Osteoblast (primary cell): ENCODE results near the gene CLCA1. TPM values are rescaled to one million over a fixed set of nuclear protein-coding genes. Genes with fewer than 3 reads are reported as not detected.

Experiments used
- DNase-seq: peaks from one replicate; pipeline ENCODE4 v3.0.0; 2011; ENCODE audit warnings: low spot score, mixed read lengths; ENCODE audit not compliant: insufficient read length; ENCODE audit errors: missing footprints
- H2AFZ ChIP-seq: 2 replicates; pipeline ENCODE4 v1.6.0; 2011; ENCODE audit warnings: mild to moderate bottlenecking, low read length
- H3K27ac ChIP-seq: 2 replicates; pipeline ENCODE4 v1.5.1; 2011; ENCODE audit warnings: mild to moderate bottlenecking, low read depth, low read length, moderate library complexity
- H3K27me3 ChIP-seq: 2 replicates; pipeline ENCODE4 v1.6.0; 2012; ENCODE audit warnings: mild to moderate bottlenecking, control low read depth, inconsistent platforms, low read length, moderate library complexity; ENCODE audit not compliant: insufficient read depth
- H3K36me3 ChIP-seq: 2 replicates; pipeline ENCODE4 v1.5.1; 2011; ENCODE audit warnings: mild to moderate bottlenecking, low read length, control low read depth, moderate library complexity; ENCODE audit not compliant: insufficient read depth
- H3K4me1 ChIP-seq: 2 replicates; pipeline ENCODE4 v1.5.1; 2011; ENCODE audit warnings: mild to moderate bottlenecking, low read length, control low read depth, moderate library complexity; ENCODE audit not compliant: insufficient read depth
- H3K4me2 ChIP-seq: 2 replicates; pipeline ENCODE4 v1.6.0; 2011; ENCODE audit warnings: mild to moderate bottlenecking, low read length; ENCODE audit not compliant: insufficient read depth
- H3K4me3 ChIP-seq: fragments of 200-600 bp; sonication (generic); 3 replicates; pipeline ENCODE4 v1.5.1; 2012; ENCODE audit warnings: mild to moderate bottlenecking, low read length, inconsistent platforms; ENCODE audit not compliant: insufficient read depth
- H3K79me2 ChIP-seq: 2 replicates; pipeline ENCODE4 v1.6.0; 2012; ENCODE audit warnings: mild to moderate bottlenecking, low read length, control low read depth, inconsistent platforms; ENCODE audit not compliant: insufficient read depth
- H3K9me3 ChIP-seq: 2 replicates; pipeline ENCODE4 v1.5.1; 2011; ENCODE audit warnings: low read depth, low read length, control low read depth
- H4K20me1 ChIP-seq: 2 replicates; pipeline ENCODE4 v1.6.0; 2012; ENCODE audit warnings: mild to moderate bottlenecking, low read length, control low read depth; ENCODE audit not compliant: insufficient read depth
- CTCF ChIP-seq: IDR thresholded peaks from 2 replicates; pipeline ENCODE4 v1.5.1; 2011; ENCODE audit warnings: mild to moderate bottlenecking, low read depth, low read length, moderate library complexity; ENCODE audit errors: extremely low read depth
- total RNA-seq: library from RNA; depleted of rRNA; stranded (reverse); fragments of >200 nt; gene quantifications from 2 replicates; pipeline ENCODE4 v1.2.3, GENCODE V29; 2012

Gene CLCA1
- total RNA-seq, 1 donor = not detected

GRCh38 chr1:86530211-86530845 is 61.6 kb downstream of the CLCA1 start:
- Histone ChIP-seq H3K36me3 (no peaks in the 10 kb centered on the region), H3K9me3 (no peaks in the 10 kb centered on the region), H3K4me3 (no peak overlapping the region), H3K4me1 (no peaks in the 10 kb centered on the region), H2AFZ (no peak overlapping the region), H3K4me2 (no peak overlapping the region), H3K79me2 (no peaks in the 10 kb centered on the region), H4K20me1 (no peaks in the 10 kb centered on the region), H3K27ac (no peak overlapping the region), H3K27me3 (no peaks in the 10 kb centered on the region)
- TF ChIP-seq CTCF = no peak
- no peak for DNase-seq

GRCh38 chr1:86537928-86538695 is 69.4 kb downstream of the CLCA1 start:
- H2AFZ ChIP-seq = no peak overlapping the region
- no peaks in the 10 kb centered on the region for H3K27me3 ChIP-seq
- H3K79me2 ChIP-seq = no peaks in the 10 kb centered on the region
- H3K36me3 ChIP-seq = no peaks in the 10 kb centered on the region
- no peaks in the 10 kb centered on the region for H4K20me1 ChIP-seq
- TF ChIP-seq CTCF = no peak
- no peak for DNase-seq
- H3K4me1 ChIP-seq = no peaks in the 10 kb centered on the region
- H3K9me3 ChIP-seq = no peaks in the 10 kb centered on the region
- H3K4me3 ChIP-seq = no peak overlapping the region
- H3K4me2 ChIP-seq = no peak overlapping the region
- no peak overlapping the region for H3K27ac ChIP-seq

- Histone ChIP-seq H3K9me3 (no peaks in the 10 kb centered on the region), H3K4me2 (no peak overlapping the region), H2AFZ (no peak overlapping the region), H3K79me2 (no peaks in the 10 kb centered on the region), H3K27me3 (no peaks in the 10 kb centered on the region), H3K4me1 (no peaks in the 10 kb centered on the region), H3K4me3 (no peak overlapping the region), H3K27ac (no peak overlapping the region), H4K20me1 (no peaks in the 10 kb centered on the region), H3K36me3 (no peaks in the 10 kb centered on the region)
- no peak for DNase-seq
- no peak for TF ChIP-seq CTCF
Measured at GRCh38 chr1:86538775-86539174, 70.0 kb downstream of the CLCA1 start.

GRCh38 chr1:86541859-86542258 is 73.1 kb downstream of the CLCA1 start:
- Histone ChIP-seq H3K4me2 (no peak overlapping the region), H3K4me1 (no peaks in the 10 kb centered on the region), H3K27ac (no peak overlapping the region), H2AFZ (no peak overlapping the region), H4K20me1 (no peaks in the 10 kb centered on the region), H3K79me2 (no peaks in the 10 kb centered on the region), H3K4me3 (no peak overlapping the region), H3K9me3 (no peaks in the 10 kb centered on the region), H3K27me3 (no peaks in the 10 kb centered on the region), H3K36me3 (no peaks in the 10 kb centered on the region)
- DNase-seq = no peak
- TF ChIP-seq CTCF = no peak
